ENCODE data around the gene DPM1.

GRCh38 chr20:50915424-50915823 lies 42.9 kb downstream of the DPM1 start:
- TF ChIP-seq POLR2A (IDR thresholded peaks at IDR 0.05) = no peak
- TF ChIP-seq, protein P1, sequence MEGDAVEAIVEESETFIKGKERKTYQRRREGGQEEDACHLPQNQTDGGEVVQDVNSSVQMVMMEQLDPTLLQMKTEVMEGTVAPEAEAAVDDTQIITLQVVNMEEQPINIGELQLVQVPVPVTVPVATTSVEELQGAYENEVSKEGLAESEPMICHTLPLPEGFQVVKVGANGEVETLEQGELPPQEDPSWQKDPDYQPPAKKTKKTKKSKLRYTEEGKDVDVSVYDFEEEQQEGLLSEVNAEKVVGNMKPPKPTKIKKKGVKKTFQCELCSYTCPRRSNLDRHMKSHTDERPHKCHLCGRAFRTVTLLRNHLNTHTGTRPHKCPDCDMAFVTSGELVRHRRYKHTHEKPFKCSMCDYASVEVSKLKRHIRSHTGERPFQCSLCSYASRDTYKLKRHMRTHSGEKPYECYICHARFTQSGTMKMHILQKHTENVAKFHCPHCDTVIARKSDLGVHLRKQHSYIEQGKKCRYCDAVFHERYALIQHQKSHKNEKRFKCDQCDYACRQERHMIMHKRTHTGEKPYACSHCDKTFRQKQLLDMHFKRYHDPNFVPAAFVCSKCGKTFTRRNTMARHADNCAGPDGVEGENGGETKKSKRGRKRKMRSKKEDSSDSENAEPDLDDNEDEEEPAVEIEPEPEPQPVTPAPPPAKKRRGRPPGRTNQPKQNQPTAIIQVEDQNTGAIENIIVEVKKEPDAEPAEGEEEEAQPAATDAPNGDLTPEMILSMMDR (IDR thresholded peaks at IDR 0.05) = no peak
